Upper lobe of left lung (tissue), 6 donors: ENCODE data around the gene GPR150. TPM values are rescaled to one million over a fixed set of nuclear protein-coding genes. Genes with fewer than 3 reads are reported as not detected.

ENCODE experiments used
- ATAC-seq, 2 donors: fragments of 200-7000 bp; cut with Tn5 transposase; one replicate each; pipeline ENCODE4 v1.9.1; 2022; ENCODE audit warnings: mild to moderate bottlenecking in 2 of 2, moderate library complexity in 2 of 2; ENCODE audit not compliant: low FRiP score in 2 of 2
- DNase-seq, 2 donors: peaks; one replicate each; pipeline ENCODE4 v3.0.0-alpha.2; 2019 to 2020
- H3K27ac ChIP-seq, 4 donors: fragments of 200-600 bp; sonication (generic); one replicate each; pipeline ENCODE4 v1.5.1; 2016 to 2019
- H3K27me3 ChIP-seq, 4 donors: fragments of 200-600 bp; sonication (generic); one replicate each; pipeline ENCODE4 v1.5.1; 2017 to 2019
- H3K36me3 ChIP-seq, 4 donors: fragments of 200-600 bp; sonication (generic); one replicate each; pipeline ENCODE4 v1.5.1; 2016 to 2019
- H3K4me1 ChIP-seq, 4 donors: fragments of 200-600 bp; sonication (generic); one replicate each; pipeline ENCODE4 v1.5.1; 2018 to 2019
- H3K4me3 ChIP-seq, 4 donors: fragments of 200-600 bp; sonication (generic); one replicate each; pipeline ENCODE4 v1.5.1; 2017 to 2019; ENCODE audit warnings: mild to moderate bottlenecking in 2 of 4, moderate library complexity in 1 of 4
- H3K9me3 ChIP-seq, 4 donors: fragments of 200-600 bp; sonication (generic); one replicate each; pipeline ENCODE4 v1.5.1; 2018 to 2019
- EP300 ChIP-seq, 4 donors: sonication (generic); formaldehyde crosslinking; IDR thresholded peaks; one replicate each; pipeline ENCODE4 v1.5.1; 2017; ENCODE audit warnings: antibody characterized with exemption in 4 of 4, control low read depth in 2 of 4
- POLR2A ChIP-seq, 4 donors: fragments of 450-650 bp; IDR thresholded peaks; one replicate each; pipeline ENCODE4 v1.5.1; 2016 to 2017; ENCODE audit warnings: antibody characterized with exemption in 4 of 4, mild to moderate bottlenecking in 2 of 4
- POLR2AphosphoS5 ChIP-seq, 2 donors: sonication (generic); formaldehyde crosslinking; IDR thresholded peaks; one replicate each; pipeline ENCODE4 v1.5.1; 2017; ENCODE audit warnings: antibody characterized with exemption in 2 of 2
- WGBS, 2 donors: methylation state at CpG; one replicate each; pipeline ENCODE4 v1.1.5; 2017 to 2018; 5-methylcytosine and 5-hydroxymethylcytosine counted together
- total RNA-seq, 6 donors: library from RNA; depleted of rRNA in 4 of 6; stranded (reverse); fragments of >200 nt in 4 of 6; gene quantifications; one replicate each; pipeline versions ENCODE4 v1.1.0 to v1.2.1, GENCODE V29; 2016 to 2021
- TF ChIP-seq, protein P1 (sequence below), 6 experiments: fragments of 450-650 bp in 4 of 6; fragments of 200-600 bp in 2 of 6; sonication (generic) in 2 of 6; IDR thresholded peaks; one replicate each; pipeline ENCODE4 v1.5.1; 2016 to 2019; ENCODE audit warnings: antibody characterized with exemption in 6 of 6
- donor health status: DM: no; HTN: no; CAD: no; lungs with moderate emphysema.
- donor health status: DM: no; HTN: yes; CAD: no; lungs with severe emphysema.

GPR150 gene
- total RNA-seq, 6 donors from 2014 or later = 0.30 to 2.0 (median 0.74) TPM; not detected in 3

DNA sequence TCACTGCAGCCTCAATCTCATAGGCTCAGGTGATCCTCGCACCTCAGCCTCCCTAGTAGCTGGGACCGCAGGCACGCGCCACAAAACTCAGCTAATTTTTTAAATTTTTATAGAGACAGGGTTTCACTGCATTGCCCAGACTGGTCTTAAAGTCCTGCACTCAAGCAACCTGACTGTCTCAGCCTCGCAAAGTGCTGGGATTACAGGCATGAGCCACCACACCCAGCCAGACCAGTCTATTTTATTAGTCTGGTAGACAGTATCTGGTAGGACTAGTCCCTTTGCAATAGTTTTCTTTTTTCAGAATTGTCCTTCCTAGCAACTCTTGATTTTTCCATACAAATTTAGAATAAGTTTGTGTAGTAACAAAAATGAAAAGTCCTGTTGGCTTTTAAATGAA is 14.1 kb upstream of the GPR150 start:
- TF ChIP-seq, protein P1, sequence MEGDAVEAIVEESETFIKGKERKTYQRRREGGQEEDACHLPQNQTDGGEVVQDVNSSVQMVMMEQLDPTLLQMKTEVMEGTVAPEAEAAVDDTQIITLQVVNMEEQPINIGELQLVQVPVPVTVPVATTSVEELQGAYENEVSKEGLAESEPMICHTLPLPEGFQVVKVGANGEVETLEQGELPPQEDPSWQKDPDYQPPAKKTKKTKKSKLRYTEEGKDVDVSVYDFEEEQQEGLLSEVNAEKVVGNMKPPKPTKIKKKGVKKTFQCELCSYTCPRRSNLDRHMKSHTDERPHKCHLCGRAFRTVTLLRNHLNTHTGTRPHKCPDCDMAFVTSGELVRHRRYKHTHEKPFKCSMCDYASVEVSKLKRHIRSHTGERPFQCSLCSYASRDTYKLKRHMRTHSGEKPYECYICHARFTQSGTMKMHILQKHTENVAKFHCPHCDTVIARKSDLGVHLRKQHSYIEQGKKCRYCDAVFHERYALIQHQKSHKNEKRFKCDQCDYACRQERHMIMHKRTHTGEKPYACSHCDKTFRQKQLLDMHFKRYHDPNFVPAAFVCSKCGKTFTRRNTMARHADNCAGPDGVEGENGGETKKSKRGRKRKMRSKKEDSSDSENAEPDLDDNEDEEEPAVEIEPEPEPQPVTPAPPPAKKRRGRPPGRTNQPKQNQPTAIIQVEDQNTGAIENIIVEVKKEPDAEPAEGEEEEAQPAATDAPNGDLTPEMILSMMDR (IDR thresholded peaks at IDR 0.05) = no peak
- TF ChIP-seq EP300 (IDR thresholded peaks at IDR 0.05) (no peak), POLR2AphosphoS5 (IDR thresholded peaks at IDR 0.05) (no peak), POLR2A (IDR thresholded peaks at IDR 0.05) (no peak)
- WGBS, 2 donors = 96 to 98% methylated on average over 5 of the region's 5 CpGs
- ATAC-seq = no peak
- Histone ChIP-seq H3K9me3 (no peaks in the 10 kb centered on the region), H3K27ac (no peak overlapping the region), H3K27me3 (no peaks in the 10 kb centered on the region), H3K36me3 (peaks cover 0 to 11% (median 0%) of the 10 kb centered on the region in 4 donors), H3K4me3 (no peak overlapping the region), H3K4me1 (no peaks in the 10 kb centered on the region)
- no peak for DNase-seq

DNA sequence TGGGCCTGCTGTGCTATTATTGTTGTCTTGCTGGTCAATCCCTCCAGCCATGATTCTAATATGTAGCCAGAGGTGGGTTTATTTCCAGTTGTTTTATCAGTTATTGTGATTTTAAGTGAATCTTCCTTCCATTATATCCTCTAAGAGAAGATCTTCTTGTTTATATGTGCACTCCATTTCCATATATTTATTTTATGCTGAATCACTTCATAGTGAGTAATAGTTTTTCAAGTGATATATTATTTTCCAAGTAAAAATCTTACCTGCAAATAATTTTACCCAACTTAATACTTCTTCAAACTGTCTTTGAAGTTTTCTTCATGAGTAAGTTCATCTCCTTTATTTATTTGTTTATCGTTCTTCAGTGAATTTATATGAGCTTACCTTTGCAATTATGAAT is 13.5 kb upstream of the GPR150 start:
- Histone ChIP-seq H3K27ac (no peak overlapping the region), H3K4me3 (no peak overlapping the region), H3K9me3 (no peaks in the 10 kb centered on the region), H3K36me3 (peaks cover 0 to 4% (median 0%) of the 10 kb centered on the region in 4 donors), H3K27me3 (no peaks in the 10 kb centered on the region), H3K4me1 (no peaks in the 10 kb centered on the region)
- TF ChIP-seq, protein P1 (IDR thresholded peaks at IDR 0.05) = no peak
- TF ChIP-seq EP300 (IDR thresholded peaks at IDR 0.05) (no peak), POLR2A (IDR thresholded peaks at IDR 0.05) (no peak), POLR2AphosphoS5 (IDR thresholded peaks at IDR 0.05) (no peak)
- DNase-seq (no peak), ATAC-seq (no peak)
- 94 to 98% methylated on average over 1 of the region's 1 CpG for WGBS, 2 donors

DNA sequence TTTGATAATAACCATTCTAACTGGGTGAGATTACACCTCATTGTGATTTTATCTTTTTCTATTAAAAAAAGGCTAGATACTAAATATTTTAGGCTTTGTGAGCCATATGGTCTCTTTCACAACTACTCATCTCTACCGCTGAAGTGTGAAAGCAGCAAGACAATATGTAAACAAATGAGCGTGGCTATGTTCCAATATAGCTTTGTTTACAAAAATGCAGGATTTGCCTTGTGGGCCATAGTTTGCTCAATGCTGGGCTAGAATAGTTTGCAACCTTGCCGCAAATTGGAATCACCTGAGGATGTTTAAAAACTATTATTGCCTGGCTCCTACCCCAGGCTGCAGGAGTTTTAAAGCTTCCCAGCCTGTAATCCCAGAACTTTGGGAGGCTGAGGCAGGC is 10.2 kb upstream of the GPR150 start:
- H3K27me3 ChIP-seq = no peaks in the 10 kb centered on the region
- DNase-seq (no peak), ATAC-seq (no peak)
- no peaks in the 10 kb centered on the region for H3K36me3 ChIP-seq
- H3K4me3 ChIP-seq = no peak overlapping the region
- H3K27ac ChIP-seq = no peak overlapping the region
- H3K9me3 ChIP-seq = peaks cover 0 to 7% (median 0%) of the 10 kb centered on the region in 4 donors
- 22 to 54% methylated on average over 3 of the region's 3 CpGs for WGBS, 2 donors
- no peaks in the 10 kb centered on the region for H3K4me1 ChIP-seq
- TF ChIP-seq, protein P1 (IDR thresholded peaks at IDR 0.05) = no peak
- TF ChIP-seq POLR2A (IDR thresholded peaks at IDR 0.05) (no peak), POLR2AphosphoS5 (IDR thresholded peaks at IDR 0.05) (no peak), EP300 (IDR thresholded peaks at IDR 0.05) (no peak)

DNA sequence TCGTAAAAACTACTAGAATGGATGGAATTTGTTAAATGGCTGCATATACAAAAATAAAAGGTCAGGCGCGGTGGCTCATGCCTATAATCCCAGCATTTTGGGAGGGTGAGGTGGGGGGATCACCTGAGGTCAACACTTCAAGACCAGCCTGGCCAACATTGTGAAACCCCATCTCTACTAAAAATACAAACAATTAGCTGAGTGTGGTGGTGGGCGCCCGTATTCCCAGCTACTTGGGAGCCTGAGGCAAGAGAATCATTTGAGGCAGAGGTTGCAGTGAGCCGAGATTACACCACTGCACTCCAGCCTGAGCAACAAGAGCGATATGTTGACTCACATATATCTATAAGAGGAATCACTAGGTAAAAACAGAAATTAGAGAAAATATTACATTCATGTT is 9.3 kb upstream of the GPR150 start:
- Histone ChIP-seq H3K4me1 (no peaks in the 10 kb centered on the region), H3K27me3 (no peaks in the 10 kb centered on the region), H3K27ac (no peak overlapping the region), H3K9me3 (peaks cover 0 to 7% (median 0%) of the 10 kb centered on the region in 4 donors), H3K36me3 (no peaks in the 10 kb centered on the region), H3K4me3 (no peak overlapping the region)
- WGBS, 2 donors = 92 to 95% methylated on average over 7 of the region's 7 CpGs
- no peak for TF ChIP-seq EP300 (IDR thresholded peaks at IDR 0.05)
- no peak for TF ChIP-seq POLR2A (IDR thresholded peaks at IDR 0.05)
- TF ChIP-seq, protein P1 (IDR thresholded peaks at IDR 0.05) = no peak
- no peak for TF ChIP-seq POLR2AphosphoS5 (IDR thresholded peaks at IDR 0.05)
- no peak for DNase-seq
- no peak for ATAC-seq

DNA sequence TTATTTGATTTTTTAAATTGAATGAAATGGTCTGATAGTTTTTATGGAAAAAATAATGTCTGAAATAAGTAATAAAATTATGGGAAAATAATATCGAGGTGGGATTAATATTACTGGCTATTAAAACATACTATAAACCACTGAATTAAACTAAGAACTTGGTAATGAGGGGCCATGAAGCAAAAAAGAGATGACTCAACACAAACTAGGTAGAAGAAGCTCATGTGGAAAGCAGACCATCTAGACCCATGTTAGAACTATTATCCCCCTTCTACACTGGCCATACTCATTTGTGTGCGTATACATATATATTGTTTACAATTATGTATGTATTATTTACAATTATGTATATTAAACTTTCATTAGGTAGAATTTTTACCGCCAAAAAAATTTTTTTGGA is 8.5 kb upstream of the GPR150 start:
- DNase-seq (no peak), ATAC-seq (no peak)
- H3K9me3 ChIP-seq = peaks cover 0 to 7% (median 0%) of the 10 kb centered on the region in 4 donors
- WGBS, 2 donors = 90 to 97% methylated on average over 3 of the region's 3 CpGs
- no peaks in the 10 kb centered on the region for H3K27me3 ChIP-seq
- no peaks in the 10 kb centered on the region for H3K4me1 ChIP-seq
- H3K36me3 ChIP-seq = no peaks in the 10 kb centered on the region
- no peak overlapping the region for H3K4me3 ChIP-seq
- no peak overlapping the region for H3K27ac ChIP-seq
- no peak for TF ChIP-seq POLR2A (IDR thresholded peaks at IDR 0.05)
- TF ChIP-seq EP300 (IDR thresholded peaks at IDR 0.05) = no peak
- TF ChIP-seq, protein P1 (IDR thresholded peaks at IDR 0.05) = no peak
- TF ChIP-seq POLR2AphosphoS5 (IDR thresholded peaks at IDR 0.05) = no peak
